Measurements from ENCODE around the gene SRRM3. TPM values are rescaled to one million over a fixed set of nuclear protein-coding genes. Genes with fewer than 3 reads are reported as not detected.
A peak's percentile ranks its signal among the peaks of the same experiment; 100 is the strongest.

SRRM3 gene
- total and polyA plus RNA-seq, 9 of the 15 experiments (the other 6 are each of a cell fraction or from before 2014, with no cell fraction given), result 0.04 to 0.91 (median 0.46) TPM; not detected in 2

- TF ChIP-seq ZBTB2 (IDR thresholded peaks at IDR 0.05) (peak; percentile 70), ZNF280A (IDR thresholded peaks at IDR 0.05; ENCODE audit: low read depth, partially characterized antibody) (no peak), U2AF1 (optimal IDR thresholded peaks at IDR 0.05; ENCODE audit: low read depth, low read length) (no peak), ZNF76 (CRISPR knock-in tag; IDR thresholded peaks at IDR 0.05; ENCODE audit: borderline replicate concordance) (no peak), CHD1 (IDR thresholded peaks at IDR 0.05; ENCODE audit: low read length) (no peak), TAF1 (IDR thresholded peaks at IDR 0.05; ENCODE audit: control insufficient read depth, extremely low read depth, insufficient read depth, low read length, severe bottlenecking) (no peak), ATF3 (IDR thresholded peaks at IDR 0.05) (peak; percentile 43; the same call in 1 of the 2 replicates), ATF3 (CRISPR knock-in tag; conservative IDR thresholded peaks at IDR 0.05) (no peak), ZNF764 (CRISPR knock-in tag; IDR thresholded peaks at IDR 0.05; ENCODE audit: low read depth) (no peak), RNF219 (CRISPR knock-in tag; IDR thresholded peaks at IDR 0.05) (no peak), UBTF (IDR thresholded peaks at IDR 0.05; ENCODE audit: borderline replicate concordance in 1 of 2, low read depth in 2 of 2, low read length in 2 of 2) (no peak), SNRNP70 (optimal IDR thresholded peaks at IDR 0.05; ENCODE audit: low read depth, low read length) (no peak)
Measured at GRCh38 chr7:76317782-76318487, 116.2 kb downstream of the SRRM3 start (continued).

All from K562 (cell line).